ENCODE measurements around the gene AUTS2.

The AUTS2 gene

GRCh38 chr7:69808391-69808790 lies 210.1 kb downstream of the AUTS2 start:
- no peak for TF ChIP-seq CTCF (IDR thresholded peaks at IDR 0.05; ENCODE audit: low read depth, low read length, missing control alignments)
- DNase-seq (ENCODE audit: extremely low read depth, low read depth), result no peak
- no peak overlapping the region for H3K4me3 ChIP-seq (replicated peaks; ENCODE audit: low read depth, low read length)

- no peak for DNase-seq (ENCODE audit: extremely low read depth, low read depth)
- no peak for TF ChIP-seq CTCF (IDR thresholded peaks at IDR 0.05; ENCODE audit: low read depth, low read length, missing control alignments)
- no peak overlapping the region for H3K4me3 ChIP-seq (replicated peaks; ENCODE audit: low read depth, low read length)
Observed at GRCh38 chr7:69811476-69812308, 213.4 kb downstream of the AUTS2 start.

- no peak for DNase-seq (ENCODE audit: extremely low read depth, low read depth)
- no peak overlapping the region for H3K4me3 ChIP-seq (replicated peaks; ENCODE audit: low read depth, low read length)
- TF ChIP-seq CTCF (IDR thresholded peaks at IDR 0.05; ENCODE audit: low read depth, low read length, missing control alignments), result no peak
Observed at GRCh38 chr7:69812756-69813155, 214.5 kb downstream of the AUTS2 start.

- no peak for DNase-seq (ENCODE audit: extremely low read depth, low read depth)
- no peak for TF ChIP-seq CTCF (IDR thresholded peaks at IDR 0.05; ENCODE audit: low read depth, low read length, missing control alignments)
- no peak overlapping the region for H3K4me3 ChIP-seq (replicated peaks; ENCODE audit: low read depth, low read length)
Observed at GRCh38 chr7:69813637-69814240, 215.5 kb downstream of the AUTS2 start.

GRCh38 chr7:69814421-69814962 lies 216.2 kb downstream of the AUTS2 start:
- DNase-seq (ENCODE audit: extremely low read depth, low read depth), result no peak
- TF ChIP-seq CTCF (IDR thresholded peaks at IDR 0.05; ENCODE audit: low read depth, low read length, missing control alignments), result no peak
- no peak overlapping the region for H3K4me3 ChIP-seq (replicated peaks; ENCODE audit: low read depth, low read length)

GRCh38 chr7:69816501-69816900 lies 218.2 kb downstream of the AUTS2 start:
- DNase-seq (ENCODE audit: extremely low read depth, low read depth), result no peak
- H3K4me3 ChIP-seq (replicated peaks; ENCODE audit: low read depth, low read length), result no peak overlapping the region
- TF ChIP-seq CTCF (IDR thresholded peaks at IDR 0.05; ENCODE audit: low read depth, low read length, missing control alignments), result no peak

All from HFF-Myc (cell line).